HCT116 (cell line): ENCODE results near the gene POPDC3. TPM values are rescaled to one million over a fixed set of nuclear protein-coding genes. Genes with fewer than 3 reads are reported as not detected.

Experiments
- ATAC-seq: fragments of 200-7000 bp; cut with Tn5 transposase; 2 replicates; pipeline ENCODE4 v1.9.1; 2020; ENCODE audit warnings: mild to moderate bottlenecking, moderate library complexity
- BruUV-seq: library from RNA; stranded (reverse); fragments of 400-500 nt; replicated peaks from 2 replicates; lab custom pipeline; 2021; lab: Mats Ljungman, UMichigan
- CTCF ChIA-PET: fragments of 300-600 bp; sonication (Branson Sonifier 250); formaldehyde crosslinking; loops from one replicate; lab custom pipeline; 2021; ENCODE audit warnings: antibody characterized with exemption; lab: Charles Lee
- POLR2A ChIA-PET: fragments of 300-600, 350-600 bp; sonication (Branson Sonifier 250); formaldehyde crosslinking; loops from one replicate; lab custom pipeline; 2021; ENCODE audit warnings: antibody characterized with exemption; lab: Charles Lee
- RAD21 ChIA-PET, 2 experiments: fragments of 300-600 bp; sonication (Branson Sonifier 250); formaldehyde crosslinking; loops; one replicate each; lab custom pipeline; 2023; ENCODE audit warnings: low total read pairs in 2 of 2; ENCODE audit not compliant: uncharacterized antibody in 2 of 2, unreplicated experiment in 2 of 2, low non-redundant PET in 1 of 2; lab: Charles Lee
- DNase-seq: peaks from one replicate; pipeline ENCODE4 v3.0.0-alpha.2; 2010; ENCODE audit warnings: low read depth, low spot score
- H2AFZ ChIP-seq: fragments of 200-600 bp; shearing (Covaris generic), sonication (generic); 2 replicates; pipeline ENCODE4 v1.6.1; 2017; ENCODE audit warnings: low read depth, mixed run types, mixed read lengths, antibody characterized with exemption, low read length; ENCODE audit not compliant: poor library complexity, severe bottlenecking
- H3K27ac ChIP-seq: 2 replicates; pipeline ENCODE4 v1.5.1; 2012; ENCODE audit warnings: low read depth, low read length
- H3K27me3 ChIP-seq: fragments of 200-600 bp; sonication (generic); 2 replicates; pipeline ENCODE4 v1.6.1; 2016; ENCODE audit warnings: mixed run types, low read length, mixed read lengths; ENCODE audit not compliant: insufficient read depth
- H3K36me3 ChIP-seq, 2 experiments: fragments of 200-500 bp in 1 of 2; fragments of 200-600 bp in 1 of 2; sonication (Bioruptor generic) in 1 of 2; sonication (generic) in 1 of 2; 2 replicates each; pipeline versions ENCODE4 v1.5.1 to v1.6.1; 2014 to 2016; ENCODE audit warnings: low read length in 2 of 2, inconsistent platforms in 1 of 2, mixed read lengths in 1 of 2, mixed run types in 1 of 2; ENCODE audit not compliant: insufficient read depth in 2 of 2, control insufficient read depth in 1 of 2
- H3K4me1 ChIP-seq, 2 experiments: fragments of 200-600 bp in 1 of 2; sonication (generic) in 1 of 2; 2 replicates each; pipeline versions ENCODE4 v1.5.1 to v1.6.1; 2012 to 2017; ENCODE audit warnings: low read length in 2 of 2, inconsistent platforms in 1 of 2, mild to moderate bottlenecking in 1 of 2, mixed read lengths in 1 of 2, mixed run types in 1 of 2, moderate library complexity in 1 of 2; ENCODE audit not compliant: insufficient read depth in 2 of 2, control insufficient read depth in 1 of 2
- H3K4me2 ChIP-seq: fragments of 200-600 bp; sonication (generic); 2 replicates; pipeline ENCODE4 v1.6.1; 2017; ENCODE audit warnings: mixed run types, low read length, mixed read lengths
- H3K4me3 ChIP-seq, 2 experiments: fragments of 200-600 bp in 1 of 2; sonication (generic) in 1 of 2; replicated peaks in 1 of 2; 2 replicates each; pipeline ENCODE4 v1.5.1; 2011 to 2016; ENCODE audit warnings: low read length in 2 of 2, control low read depth in 1 of 2, low read depth in 1 of 2, mild to moderate bottlenecking in 1 of 2, mixed read lengths in 1 of 2, mixed run types in 1 of 2
- H3K79me2 ChIP-seq: fragments of 200-600 bp; sonication (generic); 2 replicates; pipeline ENCODE4 v1.6.1; 2017; ENCODE audit warnings: mild to moderate bottlenecking, mixed run types, low read length, moderate library complexity, mixed read lengths; ENCODE audit not compliant: insufficient read depth
- H3K9ac ChIP-seq: fragments of 200-600 bp; sonication (generic); 2 replicates; pipeline ENCODE4 v1.6.1; 2016; ENCODE audit warnings: low read length, mixed read lengths
- H3K9me2 ChIP-seq: fragments of 200-600 bp; sonication (generic), shearing (Covaris generic); 2 replicates; pipeline ENCODE4 v1.6.1; 2017; ENCODE audit warnings: mixed run types, mild to moderate bottlenecking, moderate library complexity; ENCODE audit not compliant: insufficient read depth
- H3K9me3 ChIP-seq, 2 experiments: fragments of 200-500 bp in 1 of 2; fragments of 200-600 bp in 1 of 2; sonication (Bioruptor generic) in 1 of 2; sonication (generic) in 1 of 2; 2 replicates each; pipeline ENCODE4 v1.6.1; 2014 to 2017; ENCODE audit warnings: low read length in 2 of 2, mixed read lengths in 2 of 2, inconsistent platforms in 1 of 2, low read depth in 1 of 2, mild to moderate bottlenecking in 1 of 2, mixed run types in 1 of 2, moderate library complexity in 1 of 2; ENCODE audit not compliant: control insufficient read depth in 1 of 2, insufficient read depth in 1 of 2
- H4K20me1 ChIP-seq: fragments of 200-600 bp; sonication (generic), shearing (Covaris generic); 2 replicates; pipeline ENCODE4 v1.6.1; 2017; ENCODE audit warnings: mixed run types, mild to moderate bottlenecking, moderate library complexity; ENCODE audit not compliant: insufficient read depth
- ATF3 ChIP-seq: IDR thresholded peaks from 2 replicates; pipeline ENCODE4 v1.6.1; 2012
- FOSL1 ChIP-seq: IDR thresholded peaks from 2 replicates; pipeline ENCODE4 v1.6.1; 2012; ENCODE audit warnings: low read depth
- POLR2A ChIP-seq: IDR thresholded peaks from 2 replicates; pipeline ENCODE4 v1.7.0; 2011; ENCODE audit warnings: borderline replicate concordance; ENCODE audit not compliant: insufficient read depth, insufficient read length; ENCODE audit errors: extremely low read depth
- POLR2AphosphoS5 ChIP-seq: IDR thresholded peaks from 2 replicates; pipeline ENCODE4 v1.6.1; 2011; ENCODE audit warnings: mild to moderate bottlenecking, low read depth, low read length, moderate library complexity
- REST ChIP-seq: IDR thresholded peaks from 2 replicates; pipeline ENCODE4 v1.6.1; 2012; ENCODE audit warnings: low read depth
- TCF7L2 ChIP-seq: IDR thresholded peaks from 2 replicates; pipeline ENCODE4 v1.7.0; 2011; ENCODE audit warnings: borderline replicate concordance, inconsistent platforms; ENCODE audit not compliant: insufficient read depth, insufficient read length; ENCODE audit errors: extremely low read depth
- YY1 ChIP-seq: IDR thresholded peaks from 2 replicates; pipeline ENCODE4 v1.6.1; 2011; ENCODE audit warnings: low read length, low read depth, moderate library complexity, mild to moderate bottlenecking; ENCODE audit not compliant: insufficient replicate concordance; ENCODE audit errors: extremely low read depth
- ZBTB33 ChIP-seq: IDR thresholded peaks from 2 replicates; pipeline ENCODE4 v1.6.1; 2011; ENCODE audit warnings: mild to moderate bottlenecking, low read length, moderate library complexity; ENCODE audit not compliant: insufficient replicate concordance; ENCODE audit errors: extremely low read depth
- ZNF274 ChIP-seq: fragments of 200-500 bp; sonication (Bioruptor generic); IDR thresholded peaks from 2 replicates; pipeline ENCODE4 v1.6.1; 2014; ENCODE audit warnings: mild to moderate bottlenecking, low read depth, low read length, inconsistent platforms
- intact Hi-C: fragments of 100-400 bp; cut with micrococcal nuclease; formaldehyde crosslinking; loops from 2 replicates; pipeline ENCODE4 v1.10.0; 2022
- total RNA-seq: library from RNA; stranded (reverse); gene quantifications from one replicate; pipeline ENCODE4 v1.2.1, GENCODE V29; 2021; ENCODE audit not compliant: unreplicated experiment
- TF ChIP-seq, protein P1 (sequence below), 3 experiments: fragments of 200-600 bp in 1 of 3; sonication (generic) in 1 of 3; IDR thresholded peaks in 2 of 3; conservative IDR thresholded peaks in 1 of 3; 2 replicates each; pipeline ENCODE4 v1.5.1; 2012 to 2017; ENCODE audit warnings: low read depth in 2 of 3, low read length in 2 of 3, antibody characterized with exemption in 1 of 3, borderline replicate concordance in 1 of 3, control low read depth in 1 of 3, mild to moderate bottlenecking in 1 of 3, mixed read lengths in 1 of 3, mixed run types in 1 of 3, moderate library complexity in 1 of 3; ENCODE audit not compliant: insufficient read depth in 1 of 3

The POPDC3 gene
- total RNA-seq, 1 experiment from 2014 or later, result 10.1 TPM

DNA sequence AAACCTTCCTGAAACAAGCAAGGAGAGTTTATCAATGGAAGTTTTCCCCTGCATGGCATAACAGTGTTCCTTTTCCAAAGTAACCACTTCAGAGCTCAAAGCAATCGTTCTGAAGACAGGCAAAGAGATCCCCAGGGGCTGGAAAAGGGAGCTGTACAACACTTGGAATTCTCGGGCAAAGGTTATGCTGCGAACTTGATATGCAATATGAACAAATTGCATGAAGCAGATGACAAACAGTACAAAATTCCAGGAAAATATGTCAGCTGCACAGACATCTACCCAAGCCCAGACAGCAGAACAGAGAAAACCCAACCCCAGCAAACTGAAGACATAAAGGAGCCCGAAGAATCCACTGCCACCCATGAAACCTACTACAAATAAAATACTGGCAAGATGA, 18.4 kb downstream of the POPDC3 start:
- ATAC-seq (no peak), DNase-seq (no peak)
- Histone ChIP-seq H4K20me1 (no peaks in the 10 kb centered on the region), H3K4me2 (no peak overlapping the region), H3K27ac (no peak overlapping the region), H3K79me2 (no peaks in the 10 kb centered on the region), H3K27me3 (no peaks in the 10 kb centered on the region), H3K9ac (no peak overlapping the region), H3K9me2 (no peaks in the 10 kb centered on the region), H3K36me3 (no peaks in the 10 kb centered on the region), H3K4me3 (no peak overlapping the region), H2AFZ (no peak overlapping the region), H3K4me1 (no peaks in the 10 kb centered on the region), H3K9me3 (no peaks in the 10 kb centered on the region)
- intact Hi-C loops, result no loop called here
- RAD21 ChIA-PET, result no interaction called here
- TF ChIP-seq POLR2AphosphoS5 (no peak), POLR2A (no peak), ZBTB33 (no peak), REST (no peak), ZNF274 (no peak), FOSL1 (no peak), TCF7L2 (no peak), ATF3 (no peak), YY1 (no peak)
- TF ChIP-seq, protein P1, sequence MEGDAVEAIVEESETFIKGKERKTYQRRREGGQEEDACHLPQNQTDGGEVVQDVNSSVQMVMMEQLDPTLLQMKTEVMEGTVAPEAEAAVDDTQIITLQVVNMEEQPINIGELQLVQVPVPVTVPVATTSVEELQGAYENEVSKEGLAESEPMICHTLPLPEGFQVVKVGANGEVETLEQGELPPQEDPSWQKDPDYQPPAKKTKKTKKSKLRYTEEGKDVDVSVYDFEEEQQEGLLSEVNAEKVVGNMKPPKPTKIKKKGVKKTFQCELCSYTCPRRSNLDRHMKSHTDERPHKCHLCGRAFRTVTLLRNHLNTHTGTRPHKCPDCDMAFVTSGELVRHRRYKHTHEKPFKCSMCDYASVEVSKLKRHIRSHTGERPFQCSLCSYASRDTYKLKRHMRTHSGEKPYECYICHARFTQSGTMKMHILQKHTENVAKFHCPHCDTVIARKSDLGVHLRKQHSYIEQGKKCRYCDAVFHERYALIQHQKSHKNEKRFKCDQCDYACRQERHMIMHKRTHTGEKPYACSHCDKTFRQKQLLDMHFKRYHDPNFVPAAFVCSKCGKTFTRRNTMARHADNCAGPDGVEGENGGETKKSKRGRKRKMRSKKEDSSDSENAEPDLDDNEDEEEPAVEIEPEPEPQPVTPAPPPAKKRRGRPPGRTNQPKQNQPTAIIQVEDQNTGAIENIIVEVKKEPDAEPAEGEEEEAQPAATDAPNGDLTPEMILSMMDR (IDR thresholded peaks at IDR 0.05 in 2 of 3, conservative IDR thresholded peaks at IDR 0.05 in 1 of 3; ENCODE audit: borderline replicate concordance in 1 of 3, insufficient read depth in 1 of 3, low read depth in 2 of 3, low read length in 2 of 3), result no peak
- POLR2A ChIA-PET, result no interaction called here
- CTCF ChIA-PET, result no interaction called here
- BruUV-seq, result no TSS peak
